Measurements from ENCODE around the gene ZNF462.

The ZNF462 gene

GRCh38 chr9:106869028-106869427 lies 6.1 kb downstream of the ZNF462 start:
- no peak for DNase-seq (ENCODE audit: low read depth)
- no peak for TF ChIP-seq CTCF (IDR thresholded peaks at IDR 0.05; ENCODE audit: insufficient read depth, low read depth, low read length, missing control alignments)

GRCh38 chr9:106869458-106869857 lies 6.5 kb downstream of the ZNF462 start:
- DNase-seq (ENCODE audit: low read depth), result no peak
- TF ChIP-seq CTCF (IDR thresholded peaks at IDR 0.05; ENCODE audit: insufficient read depth, low read depth, low read length, missing control alignments), result no peak
- no peak overlapping the region for H3K4me3 ChIP-seq (ENCODE audit: low read depth, low read length)

More at GRCh38 chr9:106869028-106869427, 6.1 kb downstream of the ZNF462 start:
- H3K4me3 ChIP-seq (ENCODE audit: low read depth, low read length), result no peak overlapping the region

GRCh38 chr9:106872641-106873040 lies 9.7 kb downstream of the ZNF462 start:
- no peak for DNase-seq (ENCODE audit: low read depth)
- TF ChIP-seq CTCF (IDR thresholded peaks at IDR 0.05; ENCODE audit: insufficient read depth, low read depth, low read length, missing control alignments), result no peak
- no peak overlapping the region for H3K4me3 ChIP-seq (ENCODE audit: low read depth, low read length)

- no peak overlapping the region for H3K4me3 ChIP-seq (ENCODE audit: low read depth, low read length)
- DNase-seq (ENCODE audit: low read depth), result no peak
- TF ChIP-seq CTCF (IDR thresholded peaks at IDR 0.05; ENCODE audit: insufficient read depth, low read depth, low read length, missing control alignments), result no peak
Measured at GRCh38 chr9:106874031-106874430, 11.1 kb downstream of the ZNF462 start.

- TF ChIP-seq CTCF (IDR thresholded peaks at IDR 0.05; ENCODE audit: insufficient read depth, low read depth, low read length, missing control alignments), result no peak
- no peak overlapping the region for H3K4me3 ChIP-seq (ENCODE audit: low read depth, low read length)
- DNase-seq (ENCODE audit: low read depth), result no peak
Measured at GRCh38 chr9:106874652-106875051, 11.7 kb downstream of the ZNF462 start.

- no peak for DNase-seq (ENCODE audit: low read depth)
- H3K4me3 ChIP-seq (ENCODE audit: low read depth, low read length), result no peak overlapping the region
- no peak for TF ChIP-seq CTCF (IDR thresholded peaks at IDR 0.05; ENCODE audit: insufficient read depth, low read depth, low read length, missing control alignments)
Measured at GRCh38 chr9:106875529-106875928, 12.6 kb downstream of the ZNF462 start.

GRCh38 chr9:106877345-106877744 lies 14.4 kb downstream of the ZNF462 start:
- no peak overlapping the region for H3K4me3 ChIP-seq (ENCODE audit: low read depth, low read length)

More at GRCh38 chr9:106877345-106877744, 14.4 kb downstream of the ZNF462 start:
- no peak for DNase-seq (ENCODE audit: low read depth)
- no peak for TF ChIP-seq CTCF (IDR thresholded peaks at IDR 0.05; ENCODE audit: insufficient read depth, low read depth, low read length, missing control alignments)
